ENCODE measurements around the gene NEDD8. TPM values are rescaled to one million over a fixed set of nuclear protein-coding genes. Genes with fewer than 3 reads are reported as not detected.

Gene NEDD8
- total RNA-seq, 2 donors from 2014 or later = 28.7 to 77.6 TPM

DNA sequence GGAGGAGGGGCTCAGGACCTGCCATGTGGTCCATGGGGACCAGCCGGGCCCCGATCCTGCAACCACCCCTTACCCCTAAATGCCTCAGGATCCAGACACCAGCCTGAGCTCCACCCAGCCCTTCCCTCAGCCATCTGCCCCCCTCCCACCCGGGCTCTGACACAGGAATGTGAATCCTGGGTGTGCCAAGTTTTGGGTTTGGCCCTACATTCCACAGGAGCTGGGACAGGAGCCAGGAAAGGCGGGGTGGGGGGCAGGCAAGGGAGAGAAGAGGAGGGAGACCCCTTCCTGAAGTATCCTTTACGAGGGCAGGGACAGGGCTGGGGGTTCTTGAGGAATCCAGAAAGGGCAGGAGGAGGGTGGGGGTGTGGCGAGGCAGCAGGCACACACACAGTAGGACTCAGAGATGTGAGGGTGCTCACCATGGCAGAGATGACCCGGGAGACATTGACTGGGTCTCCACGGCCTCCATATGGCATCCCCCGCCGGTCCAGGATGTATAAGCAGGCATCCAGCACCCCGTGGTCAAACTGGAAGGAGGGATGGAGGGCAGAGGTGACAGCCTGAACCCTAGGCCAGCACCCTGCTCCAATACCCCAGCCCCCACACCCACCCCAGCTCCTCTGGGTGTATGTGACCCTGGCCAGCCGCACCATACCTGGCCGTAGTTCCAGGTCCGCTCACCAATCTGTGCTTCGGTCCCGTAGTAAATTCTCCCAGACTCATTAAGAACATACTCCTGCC is 27.3 kb upstream of the NEDD8 start:
- peak; percentile 53 to 82 (median 70) for DNase-seq
- no peaks in the 10 kb centered on the region for H3K27me3 ChIP-seq
- H3K4me3 ChIP-seq = no peak overlapping the region
- peak in 2 of 3 donors; percentile 18 to 34 for TF ChIP-seq POLR2A (IDR thresholded peaks at IDR 0.05)
- no peak for TF ChIP-seq CTCF (IDR thresholded peaks at IDR 0.05)
- peaks cover 15% of the 10 kb centered on the region for H3K4me1 ChIP-seq
- intact Hi-C loops (cut with DNase I) = no loop called here
- H3K27ac ChIP-seq = peak overlapping the region; percentile 62 to 89 (median 78)
- peak; percentile 77 for ATAC-seq
- peaks cover 0 to 2% of the 10 kb centered on the region in 2 donors for H3K36me3 ChIP-seq (replicated peaks in 1 of 2; ENCODE audit: insufficient read depth in 1 of 2, low read depth in 2 of 2)
- H3K9me3 ChIP-seq = no peaks in the 10 kb centered on the region
- 64 to 77% methylated on average over 16 of the region's 16 CpGs for WGBS, 2 donors

GRCh38 chr14:24258548-24259265 is 26.5 kb upstream of the NEDD8 start:
- Histone ChIP-seq H3K9me3 (no peaks in the 10 kb centered on the region), H3K27ac (peak overlapping the region; percentile 62 to 89 (median 78)), H3K27me3 (no peaks in the 10 kb centered on the region), H3K4me3 (no peak overlapping the region), H3K36me3 (replicated peaks in 1 of 2; ENCODE audit: insufficient read depth in 1 of 2, low read depth in 2 of 2) (peaks cover 0 to 2% of the 10 kb centered on the region in 2 donors), H3K4me1 (peaks cover 15% of the 10 kb centered on the region)
- DNase-seq = no peak
- intact Hi-C loops (cut with DNase I) = no loop called here
- 77 to 82% methylated on average over 13 to 18 of the region's 18 CpGs for WGBS, 2 donors
- TF ChIP-seq POLR2A (IDR thresholded peaks at IDR 0.05) = no peak
- no peak for TF ChIP-seq CTCF (IDR thresholded peaks at IDR 0.05)
- no peak for ATAC-seq

- peaks cover 0 to 2% of the 10 kb centered on the region in 2 donors for H3K36me3 ChIP-seq (replicated peaks in 1 of 2; ENCODE audit: insufficient read depth in 1 of 2, low read depth in 2 of 2)
- no peaks in the 10 kb centered on the region for H3K27me3 ChIP-seq
- intact Hi-C loops (cut with DNase I) = no loop called here
- H3K4me3 ChIP-seq = no peak overlapping the region
- TF ChIP-seq POLR2A (IDR thresholded peaks at IDR 0.05) (no peak), CTCF (IDR thresholded peaks at IDR 0.05) (no peak)
- WGBS, 2 donors = 77 to 88% methylated on average over 9 of the region's 9 CpGs
- DNase-seq = no peak
- no peak for ATAC-seq
- no peaks in the 10 kb centered on the region for H3K9me3 ChIP-seq
- peaks cover 15% of the 10 kb centered on the region for H3K4me1 ChIP-seq
- peak overlapping the region in 1 of 4 donors; percentile 89 for H3K27ac ChIP-seq
Measured at GRCh38 chr14:24258119-24258518, 26.0 kb upstream of the NEDD8 start.

- TF ChIP-seq CTCF (IDR thresholded peaks at IDR 0.05) (no peak), POLR2A (IDR thresholded peaks at IDR 0.05) (no peak)
- Histone ChIP-seq H3K27me3 (no peaks in the 10 kb centered on the region), H3K4me1 (peaks cover 15% of the 10 kb centered on the region), H3K9me3 (no peaks in the 10 kb centered on the region), H3K36me3 (replicated peaks in 1 of 2; ENCODE audit: insufficient read depth in 1 of 2, low read depth in 2 of 2) (peaks cover 0 to 2% of the 10 kb centered on the region in 2 donors), H3K27ac (no peak overlapping the region), H3K4me3 (no peak overlapping the region)
- 74 to 79% methylated on average over 4 of the region's 4 CpGs for WGBS, 2 donors
- DNase-seq (no peak), ATAC-seq (no peak)
- intact Hi-C loops (cut with DNase I) = no loop called here
Measured at GRCh38 chr14:24256960-24257359, 24.8 kb upstream of the NEDD8 start.
